Measurements from ENCODE around the gene CDH13.

CDH13 gene

DNA sequence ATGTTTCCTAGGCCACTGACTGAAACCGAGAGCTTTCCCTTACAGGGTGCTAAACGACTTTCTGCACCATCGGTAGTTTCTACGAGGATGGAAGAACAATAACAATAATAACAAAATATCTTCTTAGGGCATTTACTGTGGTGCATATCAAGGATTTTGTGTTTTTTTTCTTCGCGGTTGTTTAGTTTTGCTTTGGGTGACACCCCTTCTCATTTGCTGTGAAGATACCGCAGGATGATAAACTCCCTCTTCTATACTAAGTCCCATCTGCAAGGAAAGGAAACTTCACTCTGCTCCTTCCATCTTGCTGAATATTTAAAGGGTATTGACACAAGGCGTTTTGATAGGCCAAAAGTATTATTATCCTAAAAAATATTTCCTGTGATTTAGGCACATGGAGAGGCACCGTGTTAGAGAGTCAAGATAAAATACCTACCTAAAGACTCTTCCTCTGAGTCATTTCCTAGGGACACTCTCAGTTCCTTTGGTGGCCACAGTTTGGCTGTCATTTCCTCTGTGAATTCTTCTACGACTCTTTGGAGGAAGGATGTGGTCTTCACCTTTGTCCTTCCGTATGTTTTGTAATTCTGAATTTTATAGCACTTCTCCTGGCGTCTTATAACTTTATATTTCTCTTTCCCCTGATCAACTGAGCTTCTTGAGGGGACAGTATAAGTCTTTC is 318.8 kb downstream of the CDH13 start:
- TF ChIP-seq ZNF70 (CRISPR knock-in tag; IDR thresholded peaks at IDR 0.05) (no peak), RARB (CRISPR knock-in tag; IDR thresholded peaks at IDR 0.05) (no peak), PPARA (CRISPR knock-in tag; IDR thresholded peaks at IDR 0.05; ENCODE audit: borderline replicate concordance) (no peak), ZFP30 (CRISPR knock-in tag; IDR thresholded peaks at IDR 0.05) (no peak), BACH2 (CRISPR knock-in tag; IDR thresholded peaks at IDR 0.05; ENCODE audit: borderline replicate concordance) (no peak), ZFP3 (CRISPR knock-in tag; IDR thresholded peaks at IDR 0.05) (no peak), ZNF565 (CRISPR knock-in tag; conservative IDR thresholded peaks at IDR 0.05; ENCODE audit: low read depth) (no peak), ESRRG (CRISPR knock-in tag; IDR thresholded peaks at IDR 0.05) (no peak), SNAI2 (CRISPR knock-in tag; IDR thresholded peaks at IDR 0.05) (no peak), ISL1 (CRISPR knock-in tag; IDR thresholded peaks at IDR 0.05) (no peak), ZNF8 (CRISPR knock-in tag; IDR thresholded peaks at IDR 0.05) (no peak)
- TF ChIP-seq, protein P1, sequence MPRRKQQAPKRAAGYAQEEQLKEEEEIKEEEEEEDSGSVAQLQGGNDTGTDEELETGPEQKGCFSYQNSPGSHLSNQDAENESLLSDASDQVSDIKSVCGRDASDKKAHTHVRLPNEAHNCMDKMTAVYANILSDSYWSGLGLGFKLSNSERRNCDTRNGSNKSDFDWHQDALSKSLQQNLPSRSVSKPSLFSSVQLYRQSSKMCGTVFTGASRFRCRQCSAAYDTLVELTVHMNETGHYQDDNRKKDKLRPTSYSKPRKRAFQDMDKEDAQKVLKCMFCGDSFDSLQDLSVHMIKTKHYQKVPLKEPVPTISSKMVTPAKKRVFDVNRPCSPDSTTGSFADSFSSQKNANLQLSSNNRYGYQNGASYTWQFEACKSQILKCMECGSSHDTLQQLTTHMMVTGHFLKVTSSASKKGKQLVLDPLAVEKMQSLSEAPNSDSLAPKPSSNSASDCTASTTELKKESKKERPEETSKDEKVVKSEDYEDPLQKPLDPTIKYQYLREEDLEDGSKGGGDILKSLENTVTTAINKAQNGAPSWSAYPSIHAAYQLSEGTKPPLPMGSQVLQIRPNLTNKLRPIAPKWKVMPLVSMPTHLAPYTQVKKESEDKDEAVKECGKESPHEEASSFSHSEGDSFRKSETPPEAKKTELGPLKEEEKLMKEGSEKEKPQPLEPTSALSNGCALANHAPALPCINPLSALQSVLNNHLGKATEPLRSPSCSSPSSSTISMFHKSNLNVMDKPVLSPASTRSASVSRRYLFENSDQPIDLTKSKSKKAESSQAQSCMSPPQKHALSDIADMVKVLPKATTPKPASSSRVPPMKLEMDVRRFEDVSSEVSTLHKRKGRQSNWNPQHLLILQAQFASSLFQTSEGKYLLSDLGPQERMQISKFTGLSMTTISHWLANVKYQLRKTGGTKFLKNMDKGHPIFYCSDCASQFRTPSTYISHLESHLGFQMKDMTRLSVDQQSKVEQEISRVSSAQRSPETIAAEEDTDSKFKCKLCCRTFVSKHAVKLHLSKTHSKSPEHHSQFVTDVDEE (CRISPR knock-in tag; IDR thresholded peaks at IDR 0.05): no peak
- TF ChIP-seq, protein P2, sequence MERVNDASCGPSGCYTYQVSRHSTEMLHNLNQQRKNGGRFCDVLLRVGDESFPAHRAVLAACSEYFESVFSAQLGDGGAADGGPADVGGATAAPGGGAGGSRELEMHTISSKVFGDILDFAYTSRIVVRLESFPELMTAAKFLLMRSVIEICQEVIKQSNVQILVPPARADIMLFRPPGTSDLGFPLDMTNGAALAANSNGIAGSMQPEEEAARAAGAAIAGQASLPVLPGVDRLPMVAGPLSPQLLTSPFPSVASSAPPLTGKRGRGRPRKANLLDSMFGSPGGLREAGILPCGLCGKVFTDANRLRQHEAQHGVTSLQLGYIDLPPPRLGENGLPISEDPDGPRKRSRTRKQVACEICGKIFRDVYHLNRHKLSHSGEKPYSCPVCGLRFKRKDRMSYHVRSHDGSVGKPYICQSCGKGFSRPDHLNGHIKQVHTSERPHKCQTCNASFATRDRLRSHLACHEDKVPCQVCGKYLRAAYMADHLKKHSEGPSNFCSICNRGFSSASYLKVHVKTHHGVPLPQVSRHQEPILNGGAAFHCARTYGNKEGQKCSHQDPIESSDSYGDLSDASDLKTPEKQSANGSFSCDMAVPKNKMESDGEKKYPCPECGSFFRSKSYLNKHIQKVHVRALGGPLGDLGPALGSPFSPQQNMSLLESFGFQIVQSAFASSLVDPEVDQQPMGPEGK (CRISPR knock-in tag; IDR thresholded peaks at IDR 0.05; ENCODE audit: borderline replicate concordance): no peak
- TF ChIP-seq, protein P3, sequence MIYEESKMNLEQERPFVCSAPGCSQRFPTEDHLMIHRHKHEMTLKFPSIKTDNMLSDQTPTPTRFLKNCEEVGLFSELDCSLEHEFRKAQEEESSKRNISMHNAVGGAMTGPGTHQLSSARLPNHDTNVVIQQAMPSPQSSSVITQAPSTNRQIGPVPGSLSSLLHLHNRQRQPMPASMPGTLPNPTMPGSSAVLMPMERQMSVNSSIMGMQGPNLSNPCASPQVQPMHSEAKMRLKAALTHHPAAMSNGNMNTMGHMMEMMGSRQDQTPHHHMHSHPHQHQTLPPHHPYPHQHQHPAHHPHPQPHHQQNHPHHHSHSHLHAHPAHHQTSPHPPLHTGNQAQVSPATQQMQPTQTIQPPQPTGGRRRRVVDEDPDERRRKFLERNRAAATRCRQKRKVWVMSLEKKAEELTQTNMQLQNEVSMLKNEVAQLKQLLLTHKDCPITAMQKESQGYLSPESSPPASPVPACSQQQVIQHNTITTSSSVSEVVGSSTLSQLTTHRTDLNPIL (CRISPR knock-in tag; IDR thresholded peaks at IDR 0.05; ENCODE audit: low read depth): no peak
- ATAC-seq: no peak

DNA sequence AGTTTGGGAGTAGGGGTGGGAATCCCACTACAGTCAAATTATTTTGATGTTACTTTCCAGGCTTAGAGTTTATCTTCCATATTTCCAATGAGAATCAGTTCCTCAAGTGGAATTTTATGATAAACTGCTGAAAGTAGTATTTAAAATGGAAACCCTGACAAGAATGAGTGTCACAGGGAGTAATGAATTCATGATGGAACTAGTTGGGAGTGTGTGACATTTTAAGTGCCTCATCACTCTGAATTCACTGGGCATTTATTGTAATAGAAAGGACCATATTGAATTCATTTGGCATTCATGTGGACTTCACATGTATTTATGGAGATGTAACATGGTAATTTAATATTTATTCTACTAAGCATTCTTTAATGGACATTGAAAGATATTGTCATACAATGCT is 320.9 kb downstream of the CDH13 start:
- no peak for ATAC-seq
- TF ChIP-seq, protein P4, sequence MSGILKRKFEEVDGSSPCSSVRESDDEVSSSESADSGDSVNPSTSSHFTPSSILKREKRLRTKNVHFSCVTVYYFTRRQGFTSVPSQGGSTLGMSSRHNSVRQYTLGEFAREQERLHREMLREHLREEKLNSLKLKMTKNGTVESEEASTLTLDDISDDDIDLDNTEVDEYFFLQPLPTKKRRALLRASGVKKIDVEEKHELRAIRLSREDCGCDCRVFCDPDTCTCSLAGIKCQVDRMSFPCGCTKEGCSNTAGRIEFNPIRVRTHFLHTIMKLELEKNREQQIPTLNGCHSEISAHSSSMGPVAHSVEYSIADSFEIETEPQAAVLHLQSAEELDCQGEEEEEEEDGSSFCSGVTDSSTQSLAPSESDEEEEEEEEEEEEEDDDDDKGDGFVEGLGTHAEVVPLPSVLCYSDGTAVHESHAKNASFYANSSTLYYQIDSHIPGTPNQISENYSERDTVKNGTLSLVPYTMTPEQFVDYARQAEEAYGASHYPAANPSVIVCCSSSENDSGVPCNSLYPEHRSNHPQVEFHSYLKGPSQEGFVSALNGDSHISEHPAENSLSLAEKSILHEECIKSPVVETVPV (CRISPR knock-in tag; IDR thresholded peaks at IDR 0.05): no peak
- TF ChIP-seq, protein P1 (CRISPR knock-in tag; IDR thresholded peaks at IDR 0.05): no peak
- TF ChIP-seq, protein P3 (CRISPR knock-in tag; IDR thresholded peaks at IDR 0.05; ENCODE audit: low read depth): no peak
- TF ChIP-seq ZFP30 (CRISPR knock-in tag; IDR thresholded peaks at IDR 0.05) (no peak), ZC3H10 (CRISPR knock-in tag; IDR thresholded peaks at IDR 0.05) (no peak), CSDC2 (CRISPR knock-in tag; IDR thresholded peaks at IDR 0.05) (no peak), RARB (CRISPR knock-in tag; IDR thresholded peaks at IDR 0.05) (no peak), BACH2 (CRISPR knock-in tag; IDR thresholded peaks at IDR 0.05; ENCODE audit: borderline replicate concordance) (no peak), TOX (CRISPR knock-in tag; IDR thresholded peaks at IDR 0.05; ENCODE audit: borderline replicate concordance) (no peak), ESRRG (CRISPR knock-in tag; IDR thresholded peaks at IDR 0.05) (no peak), PPARA (CRISPR knock-in tag; IDR thresholded peaks at IDR 0.05; ENCODE audit: borderline replicate concordance) (no peak), OSR1 (CRISPR knock-in tag; IDR thresholded peaks at IDR 0.05) (no peak)
- TF ChIP-seq, protein P2 (CRISPR knock-in tag; IDR thresholded peaks at IDR 0.05; ENCODE audit: borderline replicate concordance): no peak
- TF ChIP-seq, protein P5, sequence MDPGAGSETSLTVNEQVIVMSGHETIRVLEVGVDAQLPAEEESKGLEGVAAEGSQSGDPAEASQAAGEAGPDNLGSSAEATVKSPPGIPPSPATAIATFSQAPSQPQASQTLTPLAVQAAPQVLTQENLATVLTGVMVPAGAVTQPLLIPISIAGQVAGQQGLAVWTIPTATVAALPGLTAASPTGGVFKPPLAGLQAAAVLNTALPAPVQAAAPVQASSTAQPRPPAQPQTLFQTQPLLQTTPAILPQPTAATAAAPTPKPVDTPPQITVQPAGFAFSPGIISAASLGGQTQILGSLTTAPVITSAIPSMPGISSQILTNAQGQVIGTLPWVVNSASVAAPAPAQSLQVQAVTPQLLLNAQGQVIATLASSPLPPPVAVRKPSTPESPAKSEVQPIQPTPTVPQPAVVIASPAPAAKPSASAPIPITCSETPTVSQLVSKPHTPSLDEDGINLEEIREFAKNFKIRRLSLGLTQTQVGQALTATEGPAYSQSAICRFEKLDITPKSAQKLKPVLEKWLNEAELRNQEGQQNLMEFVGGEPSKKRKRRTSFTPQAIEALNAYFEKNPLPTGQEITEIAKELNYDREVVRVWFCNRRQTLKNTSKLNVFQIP (CRISPR knock-in tag; IDR thresholded peaks at IDR 0.05; ENCODE audit: borderline replicate concordance, low read depth): no peak

Measured in SK-N-SH treated with all-trans-retinoic acid at 6 μM for 48 hours (cell line).